ENCODE results near the gene PACSIN1.
A peak's percentile ranks its signal among the peaks of the same experiment; 100 is the strongest.

The PACSIN1 gene

GRCh38 chr6:34465531-34466241 is at the start of gene PACSIN1:
TSS of gene PACSIN1 (plus strand) at chr6:34466076. CDS start at chr6:34526306, 60,230 bp downstream.
- peak; percentile 63 for DNase-seq

GRCh38 chr6:34416877-34417371 is 49.0 kb upstream of the PACSIN1 start:
- DNase-seq = no peak

GRCh38 chr6:34418367-34418766 is 47.5 kb upstream of the PACSIN1 start:
- no peak for DNase-seq

- no peak for DNase-seq
These were observed 42.6 kb upstream of the PACSIN1 start for GRCh38 chr6:34423254-34423653.

GRCh38 chr6:34424200-34425131 is 41.4 kb upstream of the PACSIN1 start:
- DNase-seq = no peak

- no peak for DNase-seq
These were observed 40.8 kb upstream of the PACSIN1 start for GRCh38 chr6:34425132-34425497.

- peak; percentile 92 for DNase-seq
These were observed 40.1 kb upstream of the PACSIN1 start, which contains the start of gene RPS10 for GRCh38 chr6:34425498-34426410. TSS of gene RPS10 (minus strand) at chr6:34426069. CDS start at chr6:34425221, 848 bp downstream.

- no peak for DNase-seq
These were observed 30.0 kb upstream of the PACSIN1 start for GRCh38 chr6:34435916-34436315.

- DNase-seq = no peak
These were observed 28.9 kb upstream of the PACSIN1 start for GRCh38 chr6:34436803-34437643.

GRCh38 chr6:34437644-34437970 is 28.3 kb upstream of the PACSIN1 start:
- DNase-seq = no peak

- DNase-seq = no peak
These were observed 27.2 kb upstream of the PACSIN1 start for GRCh38 chr6:34438705-34439104.

- no peak for DNase-seq
These were observed 26.4 kb upstream of the PACSIN1 start for GRCh38 chr6:34439442-34439841.

- no peak for DNase-seq
These were observed 24.4 kb upstream of the PACSIN1 start for GRCh38 chr6:34441526-34441925.

- DNase-seq = no peak
These were observed 20.5 kb upstream of the PACSIN1 start for GRCh38 chr6:34445313-34445860.

- no peak for DNase-seq
These were observed 18.5 kb upstream of the PACSIN1 start for GRCh38 chr6:34447386-34447785.

- no peak for DNase-seq
These were observed 18.0 kb upstream of the PACSIN1 start for GRCh38 chr6:34447910-34448309.

GRCh38 chr6:34451192-34451591 is 14.7 kb upstream of the PACSIN1 start:
- no peak for DNase-seq

GRCh38 chr6:34455831-34456230 is 10.0 kb upstream of the PACSIN1 start:
- DNase-seq = no peak

GRCh38 chr6:34457382-34457741 is 8.5 kb upstream of the PACSIN1 start:
- no peak for DNase-seq

GRCh38 chr6:34457742-34458735 is 7.8 kb upstream of the PACSIN1 start:
- no peak for DNase-seq
